ENCODE measurements around the gene FGGY.
"Not testable (repeated sequence)": the region's sequence is repeated elsewhere in the genome, so short reads cannot be mapped to it uniquely, and the experiment has no call there.

FGGY gene

GRCh38 chr1:59494145-59494833 is 197.4 kb downstream of the FGGY start:
- DNase-seq = no peak

- DNase-seq = not testable (repeated sequence)
These were observed 199.3 kb downstream of the FGGY start for GRCh38 chr1:59496156-59496555.

GRCh38 chr1:59497616-59498015 is 200.7 kb downstream of the FGGY start:
- DNase-seq = no peak

- no peak for DNase-seq
These were observed 201.7 kb downstream of the FGGY start for GRCh38 chr1:59498640-59499039.

- DNase-seq = no peak
These were observed 202.5 kb downstream of the FGGY start for GRCh38 chr1:59499273-59499942.

GRCh38 chr1:59499943-59500569 is 203.2 kb downstream of the FGGY start:
- DNase-seq = no peak

- no peak for DNase-seq
These were observed 204.3 kb downstream of the FGGY start for GRCh38 chr1:59500950-59501742.

- DNase-seq = no peak
These were observed 205.3 kb downstream of the FGGY start for GRCh38 chr1:59502009-59502691.

- no peak for DNase-seq
These were observed 207.4 kb downstream of the FGGY start for GRCh38 chr1:59504276-59504675.

GRCh38 chr1:59505596-59506028 is 208.7 kb downstream of the FGGY start:
- no peak for DNase-seq

GRCh38 chr1:59506952-59507351 is 210.1 kb downstream of the FGGY start:
- no peak for DNase-seq

GRCh38 chr1:59509341-59509875 is 212.5 kb downstream of the FGGY start:
- DNase-seq = no peak

- DNase-seq = no peak
These were observed 213.4 kb downstream of the FGGY start for GRCh38 chr1:59510249-59510648.

GRCh38 chr1:59511476-59512465 is 214.9 kb downstream of the FGGY start:
- DNase-seq = no peak

- no peak for DNase-seq
These were observed 215.8 kb downstream of the FGGY start for GRCh38 chr1:59512702-59513101.

GRCh38 chr1:59514061-59514909 is 217.4 kb downstream of the FGGY start:
- DNase-seq = no peak

- no peak for DNase-seq
These were observed 220.0 kb downstream of the FGGY start for GRCh38 chr1:59516881-59517280.

- DNase-seq = no peak
These were observed 223.3 kb downstream of the FGGY start for GRCh38 chr1:59520194-59520593.

GRCh38 chr1:59520827-59521418 is 224.0 kb downstream of the FGGY start:
- DNase-seq = no peak

- no peak for DNase-seq
These were observed 224.6 kb downstream of the FGGY start for GRCh38 chr1:59521456-59521855.
